ENCODE data around the gene PROC.

GRCh38 chr2:127455566-127456493 is 37.6 kb downstream of the PROC start:
- TF ChIP-seq, protein P1, sequence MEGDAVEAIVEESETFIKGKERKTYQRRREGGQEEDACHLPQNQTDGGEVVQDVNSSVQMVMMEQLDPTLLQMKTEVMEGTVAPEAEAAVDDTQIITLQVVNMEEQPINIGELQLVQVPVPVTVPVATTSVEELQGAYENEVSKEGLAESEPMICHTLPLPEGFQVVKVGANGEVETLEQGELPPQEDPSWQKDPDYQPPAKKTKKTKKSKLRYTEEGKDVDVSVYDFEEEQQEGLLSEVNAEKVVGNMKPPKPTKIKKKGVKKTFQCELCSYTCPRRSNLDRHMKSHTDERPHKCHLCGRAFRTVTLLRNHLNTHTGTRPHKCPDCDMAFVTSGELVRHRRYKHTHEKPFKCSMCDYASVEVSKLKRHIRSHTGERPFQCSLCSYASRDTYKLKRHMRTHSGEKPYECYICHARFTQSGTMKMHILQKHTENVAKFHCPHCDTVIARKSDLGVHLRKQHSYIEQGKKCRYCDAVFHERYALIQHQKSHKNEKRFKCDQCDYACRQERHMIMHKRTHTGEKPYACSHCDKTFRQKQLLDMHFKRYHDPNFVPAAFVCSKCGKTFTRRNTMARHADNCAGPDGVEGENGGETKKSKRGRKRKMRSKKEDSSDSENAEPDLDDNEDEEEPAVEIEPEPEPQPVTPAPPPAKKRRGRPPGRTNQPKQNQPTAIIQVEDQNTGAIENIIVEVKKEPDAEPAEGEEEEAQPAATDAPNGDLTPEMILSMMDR (conservative IDR thresholded peaks at IDR 0.05; ENCODE audit: low read depth, low read length) = no peak
- TF ChIP-seq EZH2 (IDR thresholded peaks at IDR 0.05; ENCODE audit: low read length, unreplicated experiment) (no peak), EZH2phosphoT487 (IDR thresholded peaks at IDR 0.05; ENCODE audit: borderline replicate concordance, low read length) (no peak)

Measured in PC-3 (cell line).